ENCODE data around the gene BMF.

BMF gene

GRCh38 chr15:40040770-40041169 is 67.9 kb downstream of the BMF start:
- H3K4me3 Mint-ChIP-seq = peak overlapping the region; percentile 95
- no peak for DNase-seq (ENCODE audit: low spot score)
- no peaks in the 10 kb centered on the region for H3K27me3 Mint-ChIP-seq (ENCODE audit: low read depth)
- peaks cover 45% of the 10 kb centered on the region for H3K4me1 Mint-ChIP-seq (ENCODE audit: low read depth)
- no peaks in the 10 kb centered on the region for H3K9me3 Mint-ChIP-seq
- peak overlapping the region; percentile 82 for H3K27ac Mint-ChIP-seq
- H3K36me3 Mint-ChIP-seq (ENCODE audit: low read depth) = peaks cover 33% of the 10 kb centered on the region

- H3K9me3 Mint-ChIP-seq = no peaks in the 10 kb centered on the region
- H3K27ac Mint-ChIP-seq = peak overlapping the region; percentile 82
- no peaks in the 10 kb centered on the region for H3K27me3 Mint-ChIP-seq (ENCODE audit: low read depth)
- H3K36me3 Mint-ChIP-seq (ENCODE audit: low read depth) = peaks cover 36% of the 10 kb centered on the region
- peak overlapping the region; percentile 95 for H3K4me3 Mint-ChIP-seq
- H3K4me1 Mint-ChIP-seq (ENCODE audit: low read depth) = peaks cover 42% of the 10 kb centered on the region
- no peak for DNase-seq (ENCODE audit: low spot score)
Observed at GRCh38 chr15:40040293-40040635, 68.4 kb downstream of the BMF start.

GRCh38 chr15:40038638-40039543 is 69.8 kb downstream of the BMF start, which contains the start of gene SRP14:
Gene SRP14, minus strand, starts transcription at chr15:40039181. Its CDS starts 65 bp downstream, at chr15:40039116.
- peak within 1 kb of the TSS; percentile 97 for H3K27ac Mint-ChIP-seq
- H3K4me3 Mint-ChIP-seq = peak within 1 kb of the TSS; percentile 95
- H3K4me1 Mint-ChIP-seq (ENCODE audit: low read depth) = peaks cover 33% of the 10 kb centered on the region
- H3K27me3 Mint-ChIP-seq (ENCODE audit: low read depth) = no peaks in the 10 kb centered on the region
- peaks cover 46% of the 10 kb centered on the region for H3K36me3 Mint-ChIP-seq (ENCODE audit: low read depth)
- H3K9me3 Mint-ChIP-seq = no peaks in the 10 kb centered on the region
- DNase-seq (ENCODE audit: low spot score) = peak; percentile 90

GRCh38 chr15:40038275-40038637 is 70.4 kb downstream of the BMF start:
- no peak for DNase-seq (ENCODE audit: low spot score)
- no peaks in the 10 kb centered on the region for H3K9me3 Mint-ChIP-seq
- peak overlapping the region; percentile 97 for H3K27ac Mint-ChIP-seq
- H3K36me3 Mint-ChIP-seq (ENCODE audit: low read depth) = peaks cover 47% of the 10 kb centered on the region
- peaks cover 32% of the 10 kb centered on the region for H3K4me1 Mint-ChIP-seq (ENCODE audit: low read depth)
- H3K27me3 Mint-ChIP-seq (ENCODE audit: low read depth) = no peaks in the 10 kb centered on the region
- peak overlapping the region; percentile 95 for H3K4me3 Mint-ChIP-seq
